ENCODE data around the gene CPEB3.
"Not testable (repeated sequence)": the region's sequence is repeated elsewhere in the genome, so short reads cannot be mapped to it uniquely, and the experiment has no call there.

CPEB3 gene

DNA sequence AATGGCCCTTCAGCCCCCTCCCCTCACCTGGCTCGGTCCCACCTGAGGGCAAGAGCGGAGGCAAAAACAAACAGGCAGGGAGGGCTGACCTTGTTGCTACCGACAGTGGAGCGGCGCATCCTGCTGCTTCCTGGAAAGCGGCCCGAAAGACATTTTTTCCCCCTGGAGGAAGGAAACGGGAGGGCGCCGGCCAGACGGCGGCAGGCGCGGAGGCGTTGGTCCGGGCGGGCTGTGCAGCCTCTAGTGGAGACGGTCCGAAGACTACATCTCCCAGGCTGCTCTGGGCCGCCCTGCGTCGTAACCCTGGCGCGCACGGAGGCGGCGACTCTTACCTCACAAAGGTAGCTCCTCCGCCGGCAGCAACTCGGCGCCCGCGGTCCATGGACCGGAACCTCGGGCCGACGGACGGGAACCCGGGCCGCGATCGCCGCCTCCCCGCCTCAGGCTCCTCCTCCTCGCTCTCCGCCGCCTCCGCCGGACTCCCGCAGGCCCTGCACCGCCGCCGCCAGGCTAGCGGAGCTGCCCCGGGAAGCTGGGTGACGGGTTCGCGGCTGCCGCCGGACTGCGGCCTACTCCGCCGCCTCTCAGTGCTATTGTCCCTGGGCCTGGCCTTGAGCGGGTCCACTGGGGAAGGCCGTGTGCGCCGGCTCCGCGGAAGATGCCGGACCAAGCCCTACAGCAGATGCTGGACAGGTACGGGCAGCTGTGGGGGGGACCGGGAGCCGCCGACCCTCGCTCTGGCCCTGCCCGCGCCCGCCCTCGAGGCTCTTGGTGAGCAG, at the start of gene CPEB3, which contains the start of gene MARCHF5:
TSS of gene CPEB3 (minus strand) at position 242 of the 779 bp plus-strand sequence. CDS start 50,728 bp downstream, outside the sequence.
TSS of gene MARCHF5 (plus strand) at position 331 of the 779 bp plus-strand sequence. CDS start at position 659, 328 bp downstream.
- FAIRE-seq (peak; percentile 98), DNase-seq (ENCODE audit: insufficient read length, low spot score) (peak; percentile 94)

- DNase-seq (ENCODE audit: insufficient read length, low spot score); FAIRE-seq: not testable (repeated sequence)
These were observed 39.0 kb upstream of the CPEB3 start for GRCh38 chr10:92329927-92330326.

- DNase-seq (ENCODE audit: insufficient read length, low spot score) (no peak), FAIRE-seq (no peak)
These were observed 38.1 kb upstream of the CPEB3 start for GRCh38 chr10:92328993-92329392.

- DNase-seq (ENCODE audit: insufficient read length, low spot score) (no peak), FAIRE-seq (no peak)
These were observed 36.9 kb upstream of the CPEB3 start for GRCh38 chr10:92327445-92328433.

DNA sequence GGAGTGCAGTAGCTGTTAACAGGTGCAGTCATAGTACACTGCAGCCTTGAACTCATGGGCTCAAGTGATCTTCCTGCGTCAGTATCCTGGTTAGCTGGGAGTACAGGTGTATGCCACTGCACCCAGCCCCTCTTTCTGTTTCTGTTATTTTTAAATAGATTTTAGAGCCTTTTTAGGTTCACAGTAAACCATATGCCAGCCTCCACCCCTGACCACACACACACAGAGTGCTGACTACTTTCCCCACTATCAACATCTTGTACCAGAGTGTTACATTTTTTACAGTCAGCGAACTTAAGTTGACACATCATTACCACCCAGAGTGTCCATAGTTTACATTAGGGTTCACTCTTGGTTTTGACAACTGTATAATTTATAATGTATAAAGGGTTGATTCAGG, 32.2 kb upstream of the CPEB3 start:
- no peak for FAIRE-seq

DNA sequence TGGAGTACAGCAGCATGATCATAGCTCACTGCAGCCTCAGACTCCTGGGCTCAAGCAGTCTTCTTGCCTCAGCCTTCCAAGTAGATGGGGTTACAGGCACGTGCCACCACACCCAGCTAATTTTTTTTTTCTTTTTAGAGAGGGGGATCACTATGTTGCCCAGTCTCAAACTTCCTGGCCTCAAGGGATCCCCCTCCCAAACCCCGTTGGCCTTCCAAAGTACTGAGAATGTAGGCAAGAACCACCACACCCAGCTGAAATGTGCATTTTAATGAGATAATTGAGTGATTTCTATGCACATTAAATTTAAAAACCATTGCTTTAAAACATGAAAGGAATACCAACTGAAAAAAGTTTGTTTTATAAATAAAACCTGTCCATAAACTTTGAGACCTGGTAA, 25.7 kb upstream of the CPEB3 start:
- DNase-seq (ENCODE audit: insufficient read length, low spot score) (no peak), FAIRE-seq (no peak)

More for the DNA sequence above, 32.2 kb upstream of the CPEB3 start:
- DNase-seq (ENCODE audit: insufficient read length, low spot score): no peak

- DNase-seq (ENCODE audit: insufficient read length, low spot score) (no peak), FAIRE-seq (no peak)
These were observed 22.9 kb upstream of the CPEB3 start for GRCh38 chr10:92313750-92314149.

DNA sequence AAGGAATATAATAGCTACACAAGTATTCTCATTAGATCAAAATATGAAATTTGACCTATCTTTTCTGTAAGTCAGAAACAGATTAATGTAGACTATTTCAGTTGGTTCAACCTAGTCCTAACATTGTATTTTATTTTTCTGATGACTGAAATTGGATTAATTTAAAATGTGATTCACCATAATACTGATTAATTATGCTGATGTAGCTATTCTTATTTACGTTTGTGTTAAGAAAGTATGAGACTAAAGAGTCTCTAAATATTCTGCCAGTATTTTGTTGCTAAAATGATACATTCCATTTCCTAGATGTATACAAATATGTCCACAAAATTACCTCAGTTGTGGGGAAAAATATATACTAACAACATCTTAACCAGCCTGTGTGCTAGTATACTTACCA, 18.4 kb upstream of the CPEB3 start:
- no peak for FAIRE-seq
- DNase-seq (ENCODE audit: insufficient read length, low spot score): no peak

GRCh38 chr10:92305133-92306072, 14.5 kb upstream of the CPEB3 start:
- DNase-seq (ENCODE audit: insufficient read length, low spot score) (no peak), FAIRE-seq (no peak)

DNA sequence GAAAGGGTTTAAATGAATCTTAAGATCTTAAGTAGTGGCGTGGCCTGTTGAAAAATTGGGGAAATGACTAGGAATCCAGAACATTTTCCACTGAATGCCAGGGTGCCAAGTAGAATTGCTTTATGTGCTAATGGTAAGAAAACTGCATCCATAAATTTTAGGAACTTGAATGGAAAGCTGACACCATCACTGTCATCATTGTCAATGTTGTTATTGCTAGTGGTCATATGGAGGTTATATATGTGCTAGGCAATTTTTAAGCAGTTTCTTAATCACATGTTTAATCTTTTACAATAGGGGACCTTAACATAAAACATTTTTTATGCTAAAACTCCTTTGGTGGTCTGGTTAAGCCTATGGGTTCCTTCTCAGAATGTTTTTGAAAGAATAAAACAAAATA, 13.2 kb upstream of the CPEB3 start:
- no peak for FAIRE-seq
- DNase-seq (ENCODE audit: insufficient read length, low spot score): no peak

GRCh38 chr10:92303096-92303495, 12.2 kb upstream of the CPEB3 start:
- DNase-seq (ENCODE audit: insufficient read length, low spot score) (no peak), FAIRE-seq (no peak)

DNA sequence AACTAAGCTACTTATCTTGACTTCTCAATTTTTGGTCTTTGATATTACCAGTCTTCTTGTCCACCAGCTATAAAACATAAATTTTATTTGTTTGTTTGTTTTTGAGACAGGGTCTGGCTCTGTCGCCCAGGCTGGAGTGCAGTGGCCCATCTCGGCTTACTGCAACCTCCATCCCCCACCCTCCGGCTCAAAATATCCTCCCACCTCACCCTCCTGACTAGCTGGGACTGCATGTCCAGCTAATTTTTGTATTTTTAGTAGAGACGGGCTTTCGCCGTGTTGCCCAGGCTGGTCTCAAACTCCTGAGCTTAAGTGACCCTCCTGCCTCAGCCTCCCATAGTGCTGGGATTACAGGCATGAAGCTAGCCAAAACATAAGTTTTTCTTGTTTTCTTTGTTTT, 7.6 kb upstream of the CPEB3 start:
- no peak for DNase-seq (ENCODE audit: insufficient read length, low spot score)
- FAIRE-seq: no peak

DNA sequence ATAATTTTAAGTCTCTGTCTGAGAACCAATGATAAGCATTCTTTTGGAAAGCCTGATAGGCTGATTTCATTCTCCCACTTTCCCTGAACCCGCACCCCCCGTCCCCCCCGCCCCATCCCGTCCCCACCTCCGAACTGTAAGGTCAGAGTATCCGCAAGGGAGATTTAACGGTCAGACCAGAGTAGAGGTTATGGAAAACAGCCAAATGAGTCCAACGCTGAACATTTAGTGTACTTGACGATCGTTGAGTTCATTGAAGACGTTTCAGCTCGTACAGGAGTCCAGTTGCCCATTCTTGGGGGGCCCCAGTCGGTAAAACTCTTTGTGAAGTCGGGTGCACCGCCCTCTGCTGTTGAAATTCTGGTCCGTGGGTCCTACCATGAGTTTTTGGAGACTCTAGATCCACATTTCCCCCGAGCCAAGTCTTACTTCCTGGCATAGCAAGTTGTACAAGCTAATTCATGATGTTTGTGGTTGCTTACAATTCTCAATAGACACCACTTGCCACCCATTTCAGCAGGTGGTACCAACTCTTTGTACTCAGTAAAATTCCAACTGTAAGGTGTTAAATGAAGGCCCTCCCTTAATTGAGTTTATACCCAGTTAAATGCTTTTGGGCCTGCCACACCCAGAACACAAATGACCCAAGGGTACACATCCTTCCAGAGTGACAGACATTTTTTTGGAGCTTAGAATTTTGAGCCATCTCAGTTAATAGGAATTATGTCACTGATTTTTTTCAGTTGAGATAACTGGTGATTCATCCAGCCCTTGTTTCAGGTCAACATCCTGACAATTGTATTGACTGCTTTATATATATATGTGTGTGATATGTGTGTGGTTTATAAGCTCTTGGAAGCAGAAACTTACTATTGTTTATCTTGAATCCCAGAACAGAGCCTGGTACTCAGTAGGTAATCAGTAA, 1.3 kb upstream of the CPEB3 start:
- DNase-seq (ENCODE audit: insufficient read length, low spot score) (peak; percentile 46), FAIRE-seq (no peak)

DNA sequence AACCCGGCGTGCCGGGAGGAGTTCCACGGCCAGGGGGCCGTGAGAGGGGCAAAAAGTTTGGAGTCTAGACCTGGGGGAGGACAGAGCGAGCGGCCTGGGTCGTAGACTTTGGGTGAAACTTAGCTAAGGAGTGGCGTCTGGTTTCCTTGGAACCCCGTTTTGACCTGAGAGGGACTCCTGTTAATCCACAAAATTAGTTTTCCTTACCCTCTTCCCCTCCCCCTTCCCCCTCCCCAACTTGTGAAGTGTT, 663 bp upstream of the CPEB3 start:
- no peak for FAIRE-seq
- DNase-seq (ENCODE audit: insufficient read length, low spot score): no peak

DNA sequence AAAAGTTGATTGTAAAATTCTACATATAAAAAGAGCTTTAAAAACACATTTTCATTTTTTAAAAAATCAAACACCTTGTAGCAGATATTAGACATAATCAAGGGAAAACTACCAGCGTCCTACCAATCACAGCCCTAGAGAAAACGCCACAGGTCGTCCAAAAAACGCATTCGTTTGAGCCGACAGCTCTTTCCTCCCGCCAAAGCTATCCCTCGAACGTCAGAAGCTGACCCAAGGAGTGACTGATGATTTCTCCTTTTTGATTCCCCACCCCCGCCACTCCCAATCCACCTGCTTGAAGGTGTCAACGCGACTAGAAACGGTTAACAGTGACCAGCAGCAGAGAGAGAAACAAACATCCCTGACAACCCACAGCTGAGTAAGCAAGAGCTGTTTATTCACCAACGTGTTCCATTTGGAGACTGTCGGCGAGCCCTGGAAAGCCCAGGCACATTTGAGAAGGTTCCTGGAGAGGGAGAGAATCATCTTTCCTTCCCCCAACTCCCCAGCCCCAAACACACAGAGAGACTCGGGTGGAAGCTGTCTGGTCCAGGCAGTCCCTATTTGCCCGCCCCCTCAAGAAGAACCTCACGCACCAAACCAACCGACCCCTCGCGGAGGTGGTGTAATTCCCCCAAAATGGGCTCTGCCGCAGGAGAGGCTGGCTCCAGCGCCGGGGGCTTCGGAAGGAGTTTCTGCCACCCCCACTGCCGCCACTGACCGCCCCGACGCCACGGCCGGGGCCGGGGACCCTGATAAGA, 622 bp downstream of the CPEB3 start:
- FAIRE-seq: peak; percentile 20
- DNase-seq (ENCODE audit: insufficient read length, low spot score): peak; percentile 37

DNA sequence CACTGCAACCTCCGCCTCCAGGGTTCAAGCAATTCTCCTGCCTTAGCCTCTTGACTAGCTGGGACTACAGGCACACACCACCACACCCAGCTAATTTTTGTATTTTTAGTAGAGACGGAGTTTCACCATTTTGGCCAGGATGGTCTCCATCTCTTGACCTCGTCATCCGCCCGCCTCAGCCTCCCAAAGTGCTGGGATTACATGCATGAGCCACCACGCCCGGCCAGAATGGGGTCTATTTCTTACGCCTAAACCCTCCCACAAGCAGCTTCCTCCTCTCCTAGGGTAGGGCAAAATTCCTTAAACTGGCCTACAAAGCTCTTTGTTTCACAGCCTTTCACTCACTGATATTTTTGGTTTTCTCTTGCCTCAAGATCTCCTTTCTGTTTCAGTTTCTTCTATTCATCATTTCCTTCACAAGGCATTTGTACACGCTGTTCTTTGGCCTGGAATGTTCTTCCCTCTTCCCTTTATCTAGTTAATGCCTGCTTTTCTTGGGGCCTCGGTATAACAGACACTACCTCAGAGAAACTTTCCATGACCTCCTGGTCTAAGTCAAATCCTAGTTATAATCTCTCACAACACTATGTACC, 6.7 kb downstream of the CPEB3 start:
- DNase-seq (ENCODE audit: insufficient read length, low spot score): no peak
- no peak for FAIRE-seq

DNA sequence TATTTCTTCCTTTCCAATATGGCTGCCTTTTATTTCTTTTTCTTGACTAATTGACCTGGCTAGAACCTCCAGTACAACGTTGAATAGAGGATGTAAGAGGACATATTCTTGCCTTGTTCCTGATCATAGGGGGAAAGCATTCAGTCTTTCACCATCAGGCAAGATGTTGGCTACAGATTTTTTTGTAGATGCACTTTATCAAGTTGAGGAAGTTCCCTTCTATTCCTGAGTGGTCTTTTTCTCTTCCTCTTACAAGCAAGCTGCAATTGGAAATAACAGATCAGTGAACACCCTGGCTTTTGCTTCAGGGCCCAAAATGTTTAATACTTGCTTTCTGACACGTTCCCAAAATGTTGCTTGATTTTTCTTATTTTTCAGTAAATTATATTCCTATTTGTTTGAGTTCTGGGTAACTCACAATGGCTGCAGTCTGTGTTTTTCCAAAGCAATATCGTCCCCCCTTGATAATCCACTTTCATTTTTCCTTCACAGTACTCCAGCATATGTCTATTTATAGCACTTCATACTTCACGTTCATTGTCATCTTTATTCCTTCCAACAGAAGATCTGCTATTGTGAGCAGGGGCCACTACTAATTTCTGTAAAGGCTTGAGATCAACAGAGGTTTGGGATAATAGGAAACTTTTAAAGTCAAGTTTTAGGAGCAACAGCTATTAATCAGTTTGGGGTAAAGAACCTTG, 11.7 kb downstream of the CPEB3 start:
- FAIRE-seq (no peak), DNase-seq (ENCODE audit: insufficient read length, low spot score) (no peak)

GRCh38 chr10:92274071-92274470, 16.8 kb downstream of the CPEB3 start:
- no peak for DNase-seq (ENCODE audit: insufficient read length, low spot score)
- FAIRE-seq: peak; percentile 26
